Measurements from ENCODE around the gene MED6. TPM values are rescaled to one million over a fixed set of nuclear protein-coding genes. Genes with fewer than 3 reads are reported as not detected.

Gene MED6
- total and polyA plus RNA-seq, 2 experiments from 2014 or later = 49.2 to 49.6 TPM

- Histone ChIP-seq H3F3A (replicated peaks; ENCODE audit: low read depth) (no peaks in the 10 kb centered on the region), H3K4me3 (no peak overlapping the region), H3K79me2 (replicated peaks; ENCODE audit: insufficient read depth) (no peaks in the 10 kb centered on the region), H2AFZ (no peak overlapping the region), H3K36me3 (ENCODE audit: insufficient read depth) (peaks cover 4% of the 10 kb centered on the region; the same call in 1 of the 2 replicates), H3K4me1 (ENCODE audit: insufficient read depth) (no peaks in the 10 kb centered on the region), H4K20me1 (replicated peaks; ENCODE audit: insufficient read depth) (no peaks in the 10 kb centered on the region), H3K9me2 (ENCODE audit: insufficient read depth) (0 out of 2 replicates have a peak, but pooled peaks cover 4% of the 10 kb centered on the region), H3K27ac (ENCODE audit: low read depth) (no peak overlapping the region), H3K4me2 (no peak overlapping the region), H3K27me3 (ENCODE audit: insufficient read depth) (no peaks in the 10 kb centered on the region)
- Mint-ChIP-seq H3K4me3 (no peak overlapping the region; the same call in 2 of the 3 replicates), H3K27ac (no peak overlapping the region), H3K4me1 (no peaks in the 10 kb centered on the region), H3K36me3 (ENCODE audit: low read depth) (peaks cover 50% of the 10 kb centered on the region), H3K27me3 (ENCODE audit: insufficient read depth, low read depth, poor library complexity) (peaks cover 3% of the 10 kb centered on the region), H3K9me3 (peaks cover 56% of the 10 kb centered on the region)
- TF ChIP-seq CTCF (conservative IDR thresholded peaks at IDR 0.05; ENCODE audit: low read depth in 2 of 2) (no peak), ZNF462 (CRISPR knock-in tag; IDR thresholded peaks at IDR 0.05) (no peak), CREB1 (CRISPR knock-in tag; IDR thresholded peaks at IDR 0.05; ENCODE audit: low read depth) (no peak), POLR2AphosphoS5 (IDR thresholded peaks at IDR 0.05; ENCODE audit: low read depth) (no peak), EZH2 (IDR thresholded peaks at IDR 0.05; ENCODE audit: low read depth, unreplicated experiment) (no peak), EZH2phosphoT487 (IDR thresholded peaks at IDR 0.05; ENCODE audit: unreplicated experiment) (no peak), ZNF114 (CRISPR knock-in tag; IDR thresholded peaks at IDR 0.05) (no peak), JUNB (IDR thresholded peaks at IDR 0.05; ENCODE audit: unreplicated experiment) (no peak), ZNF331 (CRISPR knock-in tag; IDR thresholded peaks at IDR 0.05; ENCODE audit: low read depth) (no peak), STAT1 (IDR thresholded peaks at IDR 0.05; ENCODE audit: unreplicated experiment) (no peak), NANOG (IDR thresholded peaks at IDR 0.05; ENCODE audit: borderline replicate concordance) (no peak), REST (IDR thresholded peaks at IDR 0.05; ENCODE audit: unreplicated experiment) (no peak), ETS1 (IDR thresholded peaks at IDR 0.05) (no peak)
- no peak for DNase-seq (ENCODE audit: low spot score)
- no peak for ATAC-seq
These were observed 62.4 kb downstream of the MED6 start for GRCh38 chr14:70538087-70538486.

All from GM23338 (cell line).